ENCODE results near the gene SRMS. TPM values are rescaled to one million over a fixed set of nuclear protein-coding genes. Genes with fewer than 3 reads are reported as not detected.

Gene SRMS
- total and polyA plus RNA-seq, 4 donors: not detected

- Histone ChIP-seq H3K4me3 (ENCODE audit: low read depth in 1 of 3, low read length in 3 of 3) (no peak overlapping the region), H3K36me3 (ENCODE audit: control insufficient read depth in 4 of 4, insufficient read depth in 3 of 4, low read depth in 1 of 4, low read length in 3 of 4) (no peaks in the 10 kb centered on the region), H3K27me3 (ENCODE audit: control insufficient read depth in 4 of 4, insufficient read depth in 4 of 4, low read length in 3 of 4) (peaks cover 0 to 2% (median 0%) of the 10 kb centered on the region in 4 donors), H3K9ac (ENCODE audit: low read depth in 1 of 2, low read length in 2 of 2) (no peak overlapping the region), H3K27ac (ENCODE audit: low read depth in 1 of 2, low read length in 2 of 2) (no peak overlapping the region), H3K4me1 (ENCODE audit: control insufficient read depth in 4 of 4, insufficient read depth in 4 of 4, low read length in 3 of 4) (peaks cover 6 to 22% (median 16%) of the 10 kb centered on the region in 4 donors), H3K9me3 (ENCODE audit: control insufficient read depth in 4 of 4, low read length in 3 of 4) (no peaks in the 10 kb centered on the region)
- no peak for TF ChIP-seq EGR1 (IDR thresholded peaks at IDR 0.05; ENCODE audit: low read depth in 2 of 2)
- TF ChIP-seq JUND (IDR thresholded peaks at IDR 0.05): no peak
- TF ChIP-seq GABPA (IDR thresholded peaks at IDR 0.05 in 1 of 2, conservative IDR thresholded peaks at IDR 0.05 in 1 of 2): no peak
- TF ChIP-seq SP1 (IDR thresholded peaks at IDR 0.05): no peak
- no peak for TF ChIP-seq RXRA (IDR thresholded peaks at IDR 0.05)
- TF ChIP-seq, protein P1, sequence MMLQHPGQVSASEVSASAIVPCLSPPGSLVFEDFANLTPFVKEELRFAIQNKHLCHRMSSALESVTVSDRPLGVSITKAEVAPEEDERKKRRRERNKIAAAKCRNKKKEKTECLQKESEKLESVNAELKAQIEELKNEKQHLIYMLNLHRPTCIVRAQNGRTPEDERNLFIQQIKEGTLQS (IDR thresholded peaks at IDR 0.05): no peak
- TF ChIP-seq, protein P2, sequence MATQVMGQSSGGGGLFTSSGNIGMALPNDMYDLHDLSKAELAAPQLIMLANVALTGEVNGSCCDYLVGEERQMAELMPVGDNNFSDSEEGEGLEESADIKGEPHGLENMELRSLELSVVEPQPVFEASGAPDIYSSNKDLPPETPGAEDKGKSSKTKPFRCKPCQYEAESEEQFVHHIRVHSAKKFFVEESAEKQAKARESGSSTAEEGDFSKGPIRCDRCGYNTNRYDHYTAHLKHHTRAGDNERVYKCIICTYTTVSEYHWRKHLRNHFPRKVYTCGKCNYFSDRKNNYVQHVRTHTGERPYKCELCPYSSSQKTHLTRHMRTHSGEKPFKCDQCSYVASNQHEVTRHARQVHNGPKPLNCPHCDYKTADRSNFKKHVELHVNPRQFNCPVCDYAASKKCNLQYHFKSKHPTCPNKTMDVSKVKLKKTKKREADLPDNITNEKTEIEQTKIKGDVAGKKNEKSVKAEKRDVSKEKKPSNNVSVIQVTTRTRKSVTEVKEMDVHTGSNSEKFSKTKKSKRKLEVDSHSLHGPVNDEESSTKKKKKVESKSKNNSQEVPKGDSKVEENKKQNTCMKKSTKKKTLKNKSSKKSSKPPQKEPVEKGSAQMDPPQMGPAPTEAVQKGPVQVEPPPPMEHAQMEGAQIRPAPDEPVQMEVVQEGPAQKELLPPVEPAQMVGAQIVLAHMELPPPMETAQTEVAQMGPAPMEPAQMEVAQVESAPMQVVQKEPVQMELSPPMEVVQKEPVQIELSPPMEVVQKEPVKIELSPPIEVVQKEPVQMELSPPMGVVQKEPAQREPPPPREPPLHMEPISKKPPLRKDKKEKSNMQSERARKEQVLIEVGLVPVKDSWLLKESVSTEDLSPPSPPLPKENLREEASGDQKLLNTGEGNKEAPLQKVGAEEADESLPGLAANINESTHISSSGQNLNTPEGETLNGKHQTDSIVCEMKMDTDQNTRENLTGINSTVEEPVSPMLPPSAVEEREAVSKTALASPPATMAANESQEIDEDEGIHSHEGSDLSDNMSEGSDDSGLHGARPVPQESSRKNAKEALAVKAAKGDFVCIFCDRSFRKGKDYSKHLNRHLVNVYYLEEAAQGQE (IDR thresholded peaks at IDR 0.05): no peak
- no peak for DNase-seq (ENCODE audit: low spot score)
- 93% methylated on average over 7 of the region's 7 CpGs for WGBS
Measured at GRCh38 chr20:63576311-63576710, 28.8 kb upstream of the SRMS start.

DNA sequence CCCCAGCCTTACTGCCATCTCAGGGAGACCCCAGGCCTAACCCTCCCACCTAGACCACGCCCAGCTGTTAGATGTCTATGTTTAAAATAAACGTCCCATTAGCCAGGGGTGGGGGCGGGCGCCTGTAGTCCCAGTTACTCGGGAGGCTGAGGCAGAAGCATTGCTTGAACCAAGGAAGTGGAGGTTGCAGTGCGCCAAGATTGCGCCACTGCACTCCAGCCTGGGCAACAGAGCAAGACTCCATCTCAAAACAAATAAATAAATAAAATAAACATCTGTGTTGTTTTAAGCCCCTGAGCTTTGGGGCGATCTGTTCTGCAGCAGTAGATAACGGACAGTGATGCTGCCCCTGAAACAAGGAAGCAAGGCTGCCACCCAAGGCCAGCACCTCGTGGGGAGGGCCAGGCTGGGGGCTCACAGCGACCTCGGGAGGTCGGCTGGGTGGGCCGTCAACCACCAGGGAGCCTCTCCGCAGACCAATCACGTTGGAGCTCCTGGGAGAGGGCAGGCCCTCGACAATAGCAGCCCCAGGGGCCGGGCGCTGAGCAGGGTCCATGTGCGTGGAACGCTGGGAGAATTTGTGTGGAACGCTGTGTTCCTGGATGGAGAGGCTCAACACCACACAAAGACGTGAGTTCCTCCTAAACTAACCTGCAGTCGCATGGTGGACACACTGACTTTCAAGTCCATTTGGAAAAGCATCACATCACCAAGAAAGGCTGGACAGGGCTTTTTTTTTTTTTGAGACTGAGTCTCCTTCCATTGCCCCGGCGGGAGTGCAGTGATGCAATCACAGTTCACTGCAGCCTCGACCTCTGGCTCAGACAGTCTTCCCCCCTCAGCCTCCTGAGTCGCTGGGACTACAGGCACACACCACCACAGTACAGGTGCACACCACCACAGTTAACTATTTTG, 27.5 kb upstream of the SRMS start:
- no peak overlapping the region for H3K27ac ChIP-seq (ENCODE audit: low read depth in 1 of 2, low read length in 2 of 2)
- no peak for TF ChIP-seq SP1 (IDR thresholded peaks at IDR 0.05)
- TF ChIP-seq, protein P2 (IDR thresholded peaks at IDR 0.05): no peak
- TF ChIP-seq TAF1 (conservative IDR thresholded peaks at IDR 0.05): no peak
- TF ChIP-seq MAX (IDR thresholded peaks at IDR 0.05): no peak
- no peak for TF ChIP-seq YY1 (IDR thresholded peaks at IDR 0.05)
- TF ChIP-seq HNF4A (conservative IDR thresholded peaks at IDR 0.05): no peak
- TF ChIP-seq, protein P1 (IDR thresholded peaks at IDR 0.05): no peak
- TF ChIP-seq FOXA1 (IDR thresholded peaks at IDR 0.05): no peak
- no peaks in the 10 kb centered on the region for H3K9me3 ChIP-seq (ENCODE audit: control insufficient read depth in 4 of 4, low read length in 3 of 4)
- no peaks in the 10 kb centered on the region for H3K36me3 ChIP-seq (ENCODE audit: control insufficient read depth in 4 of 4, insufficient read depth in 3 of 4, low read depth in 1 of 4, low read length in 3 of 4)
- H3K27me3 ChIP-seq (ENCODE audit: control insufficient read depth in 4 of 4, insufficient read depth in 4 of 4, low read length in 3 of 4): peaks cover 0 to 2% (median 0%) of the 10 kb centered on the region in 4 donors
- H3K9ac ChIP-seq (ENCODE audit: low read depth in 1 of 2, low read length in 2 of 2): no peak overlapping the region
- 73% methylated on average over 28 of the region's 28 CpGs for WGBS
- H3K4me1 ChIP-seq (ENCODE audit: control insufficient read depth in 4 of 4, insufficient read depth in 4 of 4, low read length in 3 of 4): peaks cover 6 to 22% (median 16%) of the 10 kb centered on the region in 4 donors
- no peak overlapping the region for H3K4me3 ChIP-seq (ENCODE audit: low read depth in 1 of 3, low read length in 3 of 3)
- no peak for DNase-seq (ENCODE audit: low spot score)

Measured in liver (tissue), 9 donors.